Hair follicular keratinocyte (primary cell): ENCODE data around the gene MYH9. TPM values are rescaled to one million over a fixed set of nuclear protein-coding genes. Genes with fewer than 3 reads are reported as not detected.

Experiments used
- total RNA-seq: library from RNA; depleted of rRNA; stranded (reverse); fragments of >200 nt; gene quantifications from 2 replicates; pipeline ENCODE4 v1.2.3, GENCODE V29; 2015

MYH9 gene
- total RNA-seq = 693 and 734 TPM in 2 replicates

DNA sequence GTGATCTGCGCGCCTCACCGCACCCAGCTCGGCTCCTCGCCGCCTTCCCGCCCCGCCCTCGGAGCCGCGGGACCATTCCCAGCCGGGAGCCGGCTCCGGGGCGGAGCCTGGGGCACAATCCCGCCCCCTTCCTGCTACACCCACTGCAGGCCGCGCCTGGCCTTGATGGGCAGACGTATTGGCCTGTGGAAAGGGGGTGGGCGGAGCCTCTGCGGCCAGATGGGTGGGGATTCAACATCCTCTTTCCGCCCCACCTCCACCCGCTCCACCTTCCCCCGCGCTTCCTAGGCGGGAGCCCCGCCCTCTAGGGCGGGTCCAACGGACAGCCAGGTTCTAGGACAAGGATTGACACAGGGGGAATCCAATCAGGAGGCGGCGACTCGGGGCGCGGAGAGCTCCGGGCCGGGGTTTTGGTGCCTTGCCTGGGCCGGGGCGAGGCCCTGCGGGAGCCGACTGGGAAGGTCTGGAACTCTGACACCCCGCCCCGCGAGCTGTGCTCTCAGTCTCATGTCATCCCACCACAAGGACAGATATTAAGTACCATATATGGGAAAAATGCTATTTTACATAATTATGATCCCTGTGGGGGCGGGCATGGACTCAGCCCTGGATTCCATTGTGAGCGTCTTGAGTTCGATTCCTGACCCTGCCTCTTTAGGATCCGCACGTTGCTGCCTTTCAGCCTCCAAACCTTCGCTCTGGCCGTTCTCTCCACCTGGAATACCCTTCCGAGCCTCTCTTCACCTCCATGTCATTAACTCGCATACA lies at the start of gene MYH9:
Gene MYH9 (minus strand): TSS at position 9 of the 768 bp plus-strand sequence. CDS start 38,731 bp downstream, outside the sequence.

DNA sequence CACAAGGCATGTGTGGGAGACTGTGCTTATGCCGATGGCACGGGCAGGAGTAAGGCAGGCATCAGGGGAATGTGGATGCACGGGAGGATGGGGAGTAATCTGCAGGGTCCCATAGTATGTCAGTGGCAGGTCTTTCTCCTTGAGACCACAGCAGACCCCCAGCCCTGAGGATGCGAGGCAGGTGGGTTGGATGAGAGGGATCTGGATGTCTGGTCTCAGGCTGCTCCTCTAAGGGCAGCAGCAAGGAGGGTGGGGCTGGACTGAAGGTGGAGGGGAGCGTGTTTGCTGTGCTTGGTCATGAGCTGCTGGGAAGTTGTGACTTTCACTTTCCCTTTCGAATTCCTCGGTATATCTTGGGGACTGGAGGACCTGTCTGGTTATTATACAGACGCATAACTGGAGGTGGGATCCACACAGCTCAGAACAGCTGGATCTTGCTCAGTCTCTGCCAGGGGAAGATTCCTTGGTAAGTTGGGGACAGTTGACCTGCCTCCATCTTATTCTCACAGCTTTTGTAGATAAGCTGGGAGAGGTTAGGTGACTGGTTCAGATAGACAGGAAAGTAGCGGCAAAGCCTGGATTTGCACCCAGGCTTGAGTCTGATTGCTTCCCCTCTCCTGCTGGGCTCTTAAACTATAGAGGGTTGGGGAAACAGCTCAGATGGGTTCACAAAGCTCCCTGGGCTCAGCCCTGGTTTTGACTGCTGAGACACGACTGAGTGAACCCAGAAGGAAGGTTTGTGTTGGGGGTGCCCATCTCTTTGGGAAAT lies 134.8 kb downstream of the MYH9 start, which contains the start of gene APOL1:
Gene APOL1 (plus strand): TSS at position 380 of the 769 bp plus-strand sequence. CDS start 1,823 bp downstream, outside the sequence.

DNA sequence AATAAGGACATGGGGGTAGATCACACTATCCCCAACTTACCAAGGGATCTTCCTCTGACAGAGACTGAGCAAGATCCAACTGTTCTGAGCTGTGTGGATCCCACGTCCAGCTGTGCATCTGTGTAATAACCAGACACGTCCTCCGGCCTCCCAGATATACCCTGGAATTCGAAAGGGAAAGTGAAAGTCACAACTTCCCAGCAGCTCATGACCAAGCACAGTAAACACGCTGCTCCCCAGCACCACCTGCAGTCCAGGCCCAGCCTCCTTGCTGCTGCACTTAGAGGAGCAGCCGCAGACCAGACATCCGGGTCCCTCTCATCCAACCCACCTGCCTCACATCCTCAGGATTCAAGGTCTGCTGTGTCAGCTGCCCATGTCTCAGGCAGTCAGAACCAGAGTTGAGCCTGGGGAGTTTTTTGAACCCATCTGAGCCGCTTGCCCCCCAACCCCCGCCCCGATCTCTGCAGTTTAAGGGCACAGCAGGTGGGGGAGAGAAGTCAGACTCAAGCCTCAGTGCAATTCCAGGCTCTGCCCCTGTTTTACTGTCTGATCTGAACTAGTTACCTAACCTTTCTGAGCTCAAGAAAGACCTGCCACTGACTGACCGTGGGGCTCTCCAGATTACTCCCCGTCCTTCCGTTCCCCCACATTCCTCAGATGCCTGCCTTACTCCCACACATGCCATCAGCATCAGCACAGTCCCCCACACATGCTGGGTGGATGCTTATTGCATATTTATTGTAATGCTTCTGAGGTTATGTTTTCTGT lies 148.2 kb downstream of the MYH9 start, which contains the start of gene APOL2:
Gene APOL2 (minus strand): TSS at position 127 of the 771 bp plus-strand sequence. CDS start 6,365 bp downstream, outside the sequence.

Other genes starting within 250 kb of the MYH9 start
- gene APOL3, start 227.2 kb downstream of the MYH9 start, total RNA-seq = 0.62 and 1.4 TPM in 2 replicates
- not detected in 2 replicates for gene APOL4, start 186.2 kb downstream of the MYH9 start, total RNA-seq
- 8.6 and 10.6 TPM in 2 replicates for gene APOL2, start 148.4 kb downstream of the MYH9 start, total RNA-seq
- not detected in 2 replicates for gene APOL1, start 134.8 kb downstream of the MYH9 start, total RNA-seq
- 57.0 and 82.1 TPM in 2 replicates for gene TXN2, start 93.7 kb upstream of the MYH9 start, total RNA-seq
- 1.2 and 6.5 TPM in 2 replicates for gene FOXRED2, start 119.1 kb upstream of the MYH9 start, total RNA-seq
- 437 and 456 TPM in 2 replicates for gene EIF3D, start 141.2 kb upstream of the MYH9 start, total RNA-seq